ENCODE results near the gene ATP23.

The ATP23 gene

GRCh38 chr12:57908511-57908910, 32.9 kb upstream of the ATP23 start:
- DNase-seq (ENCODE audit: low read depth) = no peak

GRCh38 chr12:57909056-57909455, 32.3 kb upstream of the ATP23 start:
- no peak for DNase-seq (ENCODE audit: low read depth)

GRCh38 chr12:57909611-57910010, 31.8 kb upstream of the ATP23 start:
- no peak for DNase-seq (ENCODE audit: low read depth)

- no peak for DNase-seq (ENCODE audit: low read depth)
Observed at GRCh38 chr12:57918147-57918546, 23.2 kb upstream of the ATP23 start.

GRCh38 chr12:57927086-57927485, 14.3 kb upstream of the ATP23 start:
- DNase-seq (ENCODE audit: low read depth) = no peak

- no peak for DNase-seq (ENCODE audit: low read depth)
Observed at GRCh38 chr12:57929092-57929830, 12.1 kb upstream of the ATP23 start.

GRCh38 chr12:57934819-57935218, 6.5 kb upstream of the ATP23 start:
- DNase-seq (ENCODE audit: low read depth) = no peak

GRCh38 chr12:57935331-57935730, 6.0 kb upstream of the ATP23 start:
- DNase-seq (ENCODE audit: low read depth) = no peak

- DNase-seq (ENCODE audit: low read depth) = peak; percentile 85
Observed at GRCh38 chr12:57935839-57936512, 5.4 kb upstream of the ATP23 start.

GRCh38 chr12:57936513-57936883, 4.9 kb upstream of the ATP23 start:
- no peak for DNase-seq (ENCODE audit: low read depth)

- no peak for DNase-seq (ENCODE audit: low read depth)
Observed at GRCh38 chr12:57939291-57939690, 2.1 kb upstream of the ATP23 start.

GRCh38 chr12:57940052-57940914, 1.1 kb upstream of the ATP23 start:
- DNase-seq (ENCODE audit: low read depth) = no peak

GRCh38 chr12:57940915-57941164, 527 bp upstream of the ATP23 start:
- no peak for DNase-seq (ENCODE audit: low read depth)

- no peak for DNase-seq (ENCODE audit: low read depth)
Observed at GRCh38 chr12:57943438-57944080, 2.2 kb downstream of the ATP23 start.

- DNase-seq (ENCODE audit: low read depth) = no peak
Observed at GRCh38 chr12:57944313-57945023, 3.1 kb downstream of the ATP23 start.

- DNase-seq (ENCODE audit: low read depth) = no peak
Observed at GRCh38 chr12:57952766-57953165, 11.4 kb downstream of the ATP23 start.

GRCh38 chr12:57954768-57955167, 13.4 kb downstream of the ATP23 start:
- DNase-seq (ENCODE audit: low read depth) = no peak

- DNase-seq (ENCODE audit: low read depth) = no peak
Observed at GRCh38 chr12:57958061-57958657, 16.8 kb downstream of the ATP23 start.

- no peak for DNase-seq (ENCODE audit: low read depth)
Observed at GRCh38 chr12:57964421-57964820, 23.1 kb downstream of the ATP23 start.

- no peak for DNase-seq (ENCODE audit: low read depth)
Observed at GRCh38 chr12:57965766-57966165, 24.4 kb downstream of the ATP23 start.

GRCh38 chr12:57966536-57966935, 25.2 kb downstream of the ATP23 start:
- DNase-seq (ENCODE audit: low read depth) = no peak

All from stimulated activated CD4-positive, alpha-beta T cell treated with anti-CD3 and anti-CD28 coated beads, Interleukin-2, amount 100 ng/mL, for 4 hours (primary cell).